MM.1S (cell line): ENCODE data around the gene PTPRE.

Source experiments
- DNase-seq: peaks from one replicate; pipeline ENCODE4 v3.0.0-alpha.2; 2015
- H2AFZ ChIP-seq: fragments of 300-600 bp; sonication (generic); 2 replicates; pipeline ENCODE4 v1.6.0; 2016; ENCODE audit warnings: antibody characterized with exemption, low read length
- H3F3A ChIP-seq: fragments of 300-600 bp; sonication (generic); 2 replicates; pipeline ENCODE4 v1.6.1; 2016; ENCODE audit warnings: mild to moderate bottlenecking, antibody characterized with exemption, low read length, moderate library complexity, mixed read lengths; ENCODE audit not compliant: insufficient read depth
- H3K27ac ChIP-seq: fragments of 300-600 bp; sonication (generic); 2 replicates; pipeline ENCODE4 v1.5.1; 2016; ENCODE audit warnings: mild to moderate bottlenecking, low read length
- H3K27me3 ChIP-seq: fragments of 300-600 bp; sonication (generic); replicated peaks from 2 replicates; pipeline ENCODE4 v1.6.0; 2016; ENCODE audit warnings: low read length; ENCODE audit not compliant: insufficient read depth
- H3K36me3 ChIP-seq: fragments of 300-600 bp; sonication (generic); replicated peaks from 2 replicates; pipeline ENCODE4 v1.6.1; 2016; ENCODE audit warnings: mild to moderate bottlenecking, low read length, mixed read lengths; ENCODE audit not compliant: insufficient read depth
- H3K4me1 ChIP-seq: fragments of 300-600 bp; sonication (generic); 2 replicates; pipeline ENCODE4 v1.6.1; 2016; ENCODE audit warnings: low read length, mixed read lengths
- H3K4me2 ChIP-seq: fragments of 300-600 bp; sonication (generic); 2 replicates; pipeline ENCODE4 v1.6.0; 2016; ENCODE audit warnings: low read depth, low read length
- H3K4me3 ChIP-seq: fragments of 300-600 bp; sonication (generic); 2 replicates; pipeline ENCODE4 v1.5.1; 2016; ENCODE audit warnings: low read length, mixed read lengths
- H3K79me2 ChIP-seq: fragments of 300-600 bp; sonication (generic); 2 replicates; pipeline ENCODE4 v1.6.1; 2016; ENCODE audit warnings: mixed run types, low read length, mixed read lengths
- H3K9ac ChIP-seq: fragments of 300-600 bp; sonication (generic); 2 replicates; pipeline ENCODE4 v1.6.1; 2016; ENCODE audit warnings: low read length, mixed read lengths
- H3K9me2 ChIP-seq: fragments of 300-600 bp; sonication (generic); replicated peaks from 2 replicates; pipeline ENCODE4 v1.6.1; 2016; ENCODE audit warnings: mild to moderate bottlenecking, low read length, mixed read lengths; ENCODE audit not compliant: insufficient read depth
- H3K9me3 ChIP-seq: fragments of 300-600 bp; sonication (generic); replicated peaks from 2 replicates; pipeline ENCODE4 v1.6.1; 2016; ENCODE audit warnings: mild to moderate bottlenecking, low read length, mixed read lengths; ENCODE audit not compliant: insufficient read depth
- H4K20me1 ChIP-seq: fragments of 300-600 bp; sonication (generic); 2 replicates; pipeline ENCODE4 v1.6.1; 2016; ENCODE audit warnings: mild to moderate bottlenecking, low read length, moderate library complexity, mixed read lengths; ENCODE audit not compliant: insufficient read depth
- EZH2 ChIP-seq: fragments of 300-600 bp; sonication (generic); optimal IDR thresholded peaks from 2 replicates; pipeline ENCODE3; 2017; ENCODE audit warnings: low read depth, mild to moderate bottlenecking, antibody characterized with exemption, low read length, mixed read lengths
- EZH2phosphoT487 ChIP-seq: fragments of 300-600 bp; sonication (generic); IDR thresholded peaks from 2 replicates; pipeline ENCODE4 v1.6.1; 2018; ENCODE audit warnings: antibody characterized with exemption, low read length
- TF ChIP-seq, protein P1 (sequence below): fragments of 300-600 bp; sonication (generic); IDR thresholded peaks from 2 replicates; pipeline ENCODE4 v1.5.1; 2016; ENCODE audit warnings: antibody characterized with exemption, low read length, mixed read lengths

PTPRE gene

DNA sequence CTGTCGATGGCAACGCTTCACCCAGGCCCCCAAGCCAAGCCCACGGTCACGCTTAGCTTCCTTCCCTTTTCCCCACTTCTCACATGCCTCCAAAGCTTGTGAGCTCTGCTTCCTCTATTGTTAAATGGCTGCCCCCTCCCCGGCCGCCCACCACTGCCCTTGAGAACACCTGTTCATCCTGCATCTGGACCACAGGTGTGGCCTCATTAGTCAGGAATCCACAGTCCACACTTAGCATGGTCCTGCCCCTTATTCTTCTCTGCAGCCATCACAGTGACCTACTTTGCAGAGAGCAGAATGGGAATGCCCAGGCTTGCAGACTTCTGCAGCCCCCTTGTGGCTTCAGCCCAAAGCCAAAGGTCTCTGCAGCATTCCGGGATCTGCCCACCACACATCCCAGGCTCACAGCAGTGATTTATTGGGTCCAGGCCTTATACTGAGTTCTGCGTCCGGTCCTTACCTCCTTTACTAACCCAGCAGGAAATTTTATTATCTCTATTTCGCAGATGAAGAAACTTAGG is 66.9 kb downstream of the PTPRE start:
- Histone ChIP-seq H3K9ac (no peak overlapping the region), H3K9me2 (no peaks in the 10 kb centered on the region), H3K27me3 (no peaks in the 10 kb centered on the region), H3F3A (no peaks in the 10 kb centered on the region), H3K4me3 (no peak overlapping the region), H3K4me1 (no peaks in the 10 kb centered on the region), H3K79me2 (no peaks in the 10 kb centered on the region), H4K20me1 (no peaks in the 10 kb centered on the region), H3K36me3 (no peaks in the 10 kb centered on the region), H3K9me3 (no peaks in the 10 kb centered on the region), H3K27ac (no peak overlapping the region), H2AFZ (no peak overlapping the region), H3K4me2 (no peak overlapping the region)
- TF ChIP-seq EZH2 (no peak), EZH2phosphoT487 (no peak)
- TF ChIP-seq, protein P1, sequence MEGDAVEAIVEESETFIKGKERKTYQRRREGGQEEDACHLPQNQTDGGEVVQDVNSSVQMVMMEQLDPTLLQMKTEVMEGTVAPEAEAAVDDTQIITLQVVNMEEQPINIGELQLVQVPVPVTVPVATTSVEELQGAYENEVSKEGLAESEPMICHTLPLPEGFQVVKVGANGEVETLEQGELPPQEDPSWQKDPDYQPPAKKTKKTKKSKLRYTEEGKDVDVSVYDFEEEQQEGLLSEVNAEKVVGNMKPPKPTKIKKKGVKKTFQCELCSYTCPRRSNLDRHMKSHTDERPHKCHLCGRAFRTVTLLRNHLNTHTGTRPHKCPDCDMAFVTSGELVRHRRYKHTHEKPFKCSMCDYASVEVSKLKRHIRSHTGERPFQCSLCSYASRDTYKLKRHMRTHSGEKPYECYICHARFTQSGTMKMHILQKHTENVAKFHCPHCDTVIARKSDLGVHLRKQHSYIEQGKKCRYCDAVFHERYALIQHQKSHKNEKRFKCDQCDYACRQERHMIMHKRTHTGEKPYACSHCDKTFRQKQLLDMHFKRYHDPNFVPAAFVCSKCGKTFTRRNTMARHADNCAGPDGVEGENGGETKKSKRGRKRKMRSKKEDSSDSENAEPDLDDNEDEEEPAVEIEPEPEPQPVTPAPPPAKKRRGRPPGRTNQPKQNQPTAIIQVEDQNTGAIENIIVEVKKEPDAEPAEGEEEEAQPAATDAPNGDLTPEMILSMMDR, result no peak
- DNase-seq, result no peak

DNA sequence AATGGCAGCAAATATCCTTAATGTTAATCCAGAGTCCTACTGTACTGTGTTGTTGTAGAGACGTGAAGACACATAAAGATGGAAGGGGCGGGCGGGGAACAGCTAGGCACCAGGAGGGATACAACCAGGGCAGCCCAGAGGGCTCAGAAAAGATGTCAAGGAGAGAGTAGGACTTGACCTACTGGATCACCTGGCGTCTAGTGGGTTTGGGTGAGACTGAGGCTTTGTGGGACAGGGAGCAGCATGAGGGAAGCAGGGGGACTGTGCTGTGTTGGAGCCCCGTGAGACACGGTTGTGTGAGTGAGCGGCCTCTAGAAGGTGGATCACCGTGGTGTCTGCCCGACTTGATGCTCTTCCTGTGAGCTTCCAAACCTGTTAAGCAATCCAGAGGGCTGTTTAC is 68.0 kb downstream of the PTPRE start:
- no peaks in the 10 kb centered on the region for H3K27me3 ChIP-seq
- no peak overlapping the region for H3K27ac ChIP-seq
- H3K4me3 ChIP-seq, result no peak overlapping the region
- H4K20me1 ChIP-seq, result no peaks in the 10 kb centered on the region
- H3K4me2 ChIP-seq, result no peak overlapping the region
- H3F3A ChIP-seq, result no peaks in the 10 kb centered on the region
- no peaks in the 10 kb centered on the region for H3K36me3 ChIP-seq
- no peaks in the 10 kb centered on the region for H3K4me1 ChIP-seq
- no peak overlapping the region for H2AFZ ChIP-seq
- TF ChIP-seq EZH2phosphoT487 (no peak), EZH2 (no peak)
- TF ChIP-seq, protein P1, result no peak
- H3K9me2 ChIP-seq, result no peaks in the 10 kb centered on the region
- no peak for DNase-seq
- H3K9ac ChIP-seq, result no peak overlapping the region
- H3K9me3 ChIP-seq, result no peaks in the 10 kb centered on the region
- no peaks in the 10 kb centered on the region for H3K79me2 ChIP-seq

DNA sequence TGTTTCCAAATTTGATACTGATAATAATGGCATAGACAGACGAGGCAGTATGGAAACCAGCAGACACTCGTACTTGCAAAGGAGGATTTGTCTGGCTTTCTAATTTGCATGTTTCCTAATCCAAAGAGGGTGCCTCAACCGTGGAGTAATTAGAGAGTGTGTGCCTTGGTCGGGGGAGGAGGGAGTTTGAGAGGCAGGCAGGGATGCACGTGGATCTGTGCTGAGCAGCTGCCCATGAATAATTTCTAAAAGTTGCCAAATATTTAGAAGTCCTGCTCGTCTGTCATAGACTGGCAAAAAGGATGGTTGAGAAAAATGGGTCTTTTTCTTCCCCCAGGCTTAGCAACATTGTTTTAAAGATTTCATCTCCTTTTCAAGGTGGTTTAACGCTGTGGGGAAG is 69.4 kb downstream of the PTPRE start:
- DNase-seq, result no peak
- no peaks in the 10 kb centered on the region for H3K9me3 ChIP-seq
- H3K4me1 ChIP-seq, result no peaks in the 10 kb centered on the region
- no peak overlapping the region for H2AFZ ChIP-seq
- TF ChIP-seq, protein P1, result no peak
- no peak for TF ChIP-seq EZH2phosphoT487
- no peak for TF ChIP-seq EZH2
- no peaks in the 10 kb centered on the region for H3K9me2 ChIP-seq
- no peaks in the 10 kb centered on the region for H3K79me2 ChIP-seq
- H3F3A ChIP-seq, result no peaks in the 10 kb centered on the region
- H3K27me3 ChIP-seq, result no peaks in the 10 kb centered on the region
- H3K9ac ChIP-seq, result no peak overlapping the region
- H4K20me1 ChIP-seq, result no peaks in the 10 kb centered on the region
- H3K27ac ChIP-seq, result no peak overlapping the region
- no peak overlapping the region for H3K4me2 ChIP-seq
- H3K4me3 ChIP-seq, result no peak overlapping the region
- H3K36me3 ChIP-seq, result no peaks in the 10 kb centered on the region
